LNCAP (cell line): Measurements from ENCODE around the gene CXCL1.

Source experiments
- CTCF ChIP-seq: fragments of 450-650 bp; IDR thresholded peaks from 2 replicates; pipeline ENCODE4 v1.5.1; 2017; ENCODE audit warnings: mild to moderate bottlenecking

CXCL1 gene

GRCh38 chr4:73869130-73870055, at the start of gene CXCL1:
TSS of gene CXCL1 (plus strand) at chr4:73869393. CDS start at chr4:73869471, 78 bp downstream.
- no peak for TF ChIP-seq CTCF

- TF ChIP-seq CTCF: no peak
Observed at GRCh38 chr4:73821325-73821724, 47.9 kb upstream of the CXCL1 start.

- no peak for TF ChIP-seq CTCF
Observed at GRCh38 chr4:73822389-73822788, 46.8 kb upstream of the CXCL1 start.

- TF ChIP-seq CTCF: no peak
Observed at GRCh38 chr4:73822812-73823504, 46.2 kb upstream of the CXCL1 start.

- no peak for TF ChIP-seq CTCF
Observed at GRCh38 chr4:73823760-73824159, 45.4 kb upstream of the CXCL1 start.

- no peak for TF ChIP-seq CTCF
Observed at GRCh38 chr4:73828956-73829355, 40.2 kb upstream of the CXCL1 start.

- no peak for TF ChIP-seq CTCF
Observed at GRCh38 chr4:73831569-73831968, 37.6 kb upstream of the CXCL1 start.
